ENCODE results near the gene SERPINB1. TPM values are rescaled to one million over a fixed set of nuclear protein-coding genes. Genes with fewer than 3 reads are reported as not detected.

The SERPINB1 gene
- total RNA-seq, 1 experiment from 2014 or later = 73.2 TPM

DNA sequence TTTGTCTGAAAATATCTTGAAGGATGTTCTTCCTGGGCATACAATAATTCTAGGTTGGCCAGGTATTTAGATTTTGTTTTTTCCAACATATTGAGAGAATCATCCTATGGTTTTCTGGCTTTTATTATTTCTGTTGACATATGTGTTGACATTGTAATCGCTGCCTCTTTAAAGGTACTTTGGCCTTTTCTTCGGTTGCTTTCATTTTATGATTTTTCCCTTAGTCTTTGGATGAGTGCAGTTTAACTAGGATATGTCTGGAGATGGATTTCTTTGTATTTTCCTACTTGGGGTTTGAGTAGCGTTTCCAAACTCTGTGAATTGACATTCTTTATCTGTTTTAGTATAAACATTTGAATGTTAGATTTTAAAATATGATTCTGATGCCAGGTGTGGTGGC, 11.5 kb downstream of the SERPINB1 start:
- Histone ChIP-seq H3K4me3 (replicated peaks in 1 of 2; ENCODE audit: low read depth in 1 of 2, low read length in 2 of 2) (no peak overlapping the region), H3K27ac (ENCODE audit: low read depth, low read length) (no peak overlapping the region), H3K4me2 (ENCODE audit: low read length) (no peak overlapping the region), H4K20me1 (ENCODE audit: insufficient read depth) (no peaks in the 10 kb centered on the region), H3K9ac (ENCODE audit: low read length) (no peak overlapping the region), H3K27me3 (ENCODE audit: insufficient read depth, low read length) (no peaks in the 10 kb centered on the region), H2AFZ (ENCODE audit: low read depth, low read length, poor library complexity, severe bottlenecking) (no peak overlapping the region), H3K9me2 (ENCODE audit: insufficient read depth) (no peaks in the 10 kb centered on the region), H3K79me2 (ENCODE audit: insufficient read depth, low read length) (no peaks in the 10 kb centered on the region), H3K9me3 (ENCODE audit: control insufficient read depth in 1 of 2, insufficient read depth in 1 of 2, low read depth in 1 of 2, low read length in 2 of 2) (no peaks in the 10 kb centered on the region), H3K4me1 (ENCODE audit: control insufficient read depth in 1 of 2, insufficient read depth in 2 of 2, low read length in 2 of 2) (no peaks in the 10 kb centered on the region), H3K36me3 (ENCODE audit: control insufficient read depth in 1 of 2, insufficient read depth in 2 of 2, low read length in 2 of 2) (peaks cover 2 to 7% of the 10 kb centered on the region in 2 experiments; a peak in 1 of 4 replicates)
- BruUV-seq (replicated peaks) = no TSS peak
- RAD21 ChIA-PET (ENCODE audit: low non-redundant PET in 1 of 2, low total read pairs in 2 of 2, uncharacterized antibody in 2 of 2, unreplicated experiment in 2 of 2) = no interaction called here
- ATAC-seq = no peak
- no peak for TF ChIP-seq TCF7L2 (IDR thresholded peaks at IDR 0.05; ENCODE audit: borderline replicate concordance, extremely low read depth, insufficient read depth, insufficient read length)
- TF ChIP-seq SP1 (IDR thresholded peaks at IDR 0.05; ENCODE audit: low read depth) = no peak
- TF ChIP-seq EZH2 (IDR thresholded peaks at IDR 0.05) = no peak
- no peak for TF ChIP-seq EGR1 (IDR thresholded peaks at IDR 0.05; ENCODE audit: low read depth)
- TF ChIP-seq, protein P1, sequence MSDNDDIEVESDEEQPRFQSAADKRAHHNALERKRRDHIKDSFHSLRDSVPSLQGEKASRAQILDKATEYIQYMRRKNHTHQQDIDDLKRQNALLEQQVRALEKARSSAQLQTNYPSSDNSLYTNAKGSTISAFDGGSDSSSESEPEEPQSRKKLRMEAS (IDR thresholded peaks at IDR 0.05) = no peak
- TF ChIP-seq ZNF274 (IDR thresholded peaks at IDR 0.05; ENCODE audit: low read depth, low read length) = no peak
- TF ChIP-seq FOSL1 (IDR thresholded peaks at IDR 0.05; ENCODE audit: low read depth) = no peak
- TF ChIP-seq SRF (IDR thresholded peaks at IDR 0.05; ENCODE audit: low read depth) = no peak
- TF ChIP-seq, protein P2, sequence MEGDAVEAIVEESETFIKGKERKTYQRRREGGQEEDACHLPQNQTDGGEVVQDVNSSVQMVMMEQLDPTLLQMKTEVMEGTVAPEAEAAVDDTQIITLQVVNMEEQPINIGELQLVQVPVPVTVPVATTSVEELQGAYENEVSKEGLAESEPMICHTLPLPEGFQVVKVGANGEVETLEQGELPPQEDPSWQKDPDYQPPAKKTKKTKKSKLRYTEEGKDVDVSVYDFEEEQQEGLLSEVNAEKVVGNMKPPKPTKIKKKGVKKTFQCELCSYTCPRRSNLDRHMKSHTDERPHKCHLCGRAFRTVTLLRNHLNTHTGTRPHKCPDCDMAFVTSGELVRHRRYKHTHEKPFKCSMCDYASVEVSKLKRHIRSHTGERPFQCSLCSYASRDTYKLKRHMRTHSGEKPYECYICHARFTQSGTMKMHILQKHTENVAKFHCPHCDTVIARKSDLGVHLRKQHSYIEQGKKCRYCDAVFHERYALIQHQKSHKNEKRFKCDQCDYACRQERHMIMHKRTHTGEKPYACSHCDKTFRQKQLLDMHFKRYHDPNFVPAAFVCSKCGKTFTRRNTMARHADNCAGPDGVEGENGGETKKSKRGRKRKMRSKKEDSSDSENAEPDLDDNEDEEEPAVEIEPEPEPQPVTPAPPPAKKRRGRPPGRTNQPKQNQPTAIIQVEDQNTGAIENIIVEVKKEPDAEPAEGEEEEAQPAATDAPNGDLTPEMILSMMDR (IDR thresholded peaks at IDR 0.05 in 2 of 3, conservative IDR thresholded peaks at IDR 0.05 in 1 of 3; ENCODE audit: borderline replicate concordance in 1 of 3, insufficient read depth in 1 of 3, low read depth in 2 of 3, low read length in 2 of 3) = no peak
- TF ChIP-seq ZFX (IDR thresholded peaks at IDR 0.05) = no peak
- TF ChIP-seq ELF1 (IDR thresholded peaks at IDR 0.05; ENCODE audit: borderline replicate concordance, low read depth) = no peak
- intact Hi-C loops (cut with micrococcal nuclease) = no loop called here
- POLR2A ChIA-PET = no interaction called here
- DNase-seq (ENCODE audit: low read depth, low spot score) = no peak
- CTCF ChIA-PET = no interaction called here
